Trophoblast cell (in vitro differentiated cells and primary cell): ENCODE results near the gene ADGRL1.
"Not testable (repeated sequence)": the region's sequence is repeated elsewhere in the genome, so short reads cannot be mapped to it uniquely, and the experiment has no call there.

Source experiments
- DNase-seq, 2 donors: peaks; one replicate each; pipeline ENCODE4 v3.0.0-alpha.2; 2016
- H2AFZ ChIP-seq: 2 replicates; pipeline ENCODE4 v1.6.1; 2013; ENCODE audit warnings: low read length, moderate library complexity, mild to moderate bottlenecking; ENCODE audit not compliant: insufficient read depth, poor library complexity
- H2AK5ac ChIP-seq: 2 replicates; pipeline ENCODE4 v1.6.1; 2013; ENCODE audit warnings: mild to moderate bottlenecking, low read length
- H2BK120ac ChIP-seq: 2 replicates; pipeline ENCODE4 v1.6.1; 2013; ENCODE audit warnings: low read length, mild to moderate bottlenecking, moderate library complexity; ENCODE audit not compliant: insufficient read depth, poor library complexity
- H2BK12ac ChIP-seq: 2 replicates; pipeline ENCODE4 v1.6.1; 2013; ENCODE audit warnings: mild to moderate bottlenecking, low read length, moderate library complexity
- H2BK5ac ChIP-seq: 2 replicates; pipeline ENCODE4 v1.6.1; 2013; ENCODE audit warnings: low read length, low read depth, moderate library complexity, mild to moderate bottlenecking; ENCODE audit not compliant: poor library complexity
- H3K14ac ChIP-seq: 2 replicates; pipeline ENCODE4 v1.6.1; 2013; ENCODE audit warnings: mild to moderate bottlenecking, low read length
- H3K18ac ChIP-seq: 2 replicates; pipeline ENCODE4 v1.6.1; 2013; ENCODE audit warnings: mild to moderate bottlenecking, low read length
- H3K23ac ChIP-seq: 2 replicates; pipeline ENCODE4 v1.6.1; 2013; ENCODE audit warnings: low read length
- H3K27ac ChIP-seq: 2 replicates; pipeline ENCODE4 v1.5.1; 2013; ENCODE audit warnings: low read depth, mild to moderate bottlenecking, inconsistent platforms, low read length, moderate library complexity
- H3K27me3 ChIP-seq: 2 replicates; pipeline ENCODE4 v1.6.1; 2013; ENCODE audit warnings: inconsistent platforms, mild to moderate bottlenecking, low read length, moderate library complexity; ENCODE audit not compliant: insufficient read depth
- H3K36me3 ChIP-seq, 2 experiments: 1 replicate in 1 of 2; 2 replicates in 1 of 2; pipeline ENCODE4 v1.6.1; 2013; ENCODE audit warnings: low read length in 2 of 2, mild to moderate bottlenecking in 2 of 2, moderate library complexity in 1 of 2; ENCODE audit not compliant: insufficient read depth in 2 of 2, control insufficient read depth in 1 of 2
- H3K4ac ChIP-seq: 2 replicates; pipeline ENCODE4 v1.6.1; 2013; ENCODE audit warnings: low read depth, mild to moderate bottlenecking, low read length, moderate library complexity
- H3K4me1 ChIP-seq, 2 experiments: 1 replicate in 1 of 2; 2 replicates in 1 of 2; pipeline ENCODE4 v1.6.1; 2013; ENCODE audit warnings: low read length in 2 of 2, mild to moderate bottlenecking in 2 of 2, moderate library complexity in 1 of 2; ENCODE audit not compliant: insufficient read depth in 2 of 2, control insufficient read depth in 1 of 2
- H3K4me2 ChIP-seq: 2 replicates; pipeline ENCODE4 v1.6.1; 2013; ENCODE audit warnings: inconsistent platforms, mild to moderate bottlenecking, low read length, moderate library complexity
- H3K4me3 ChIP-seq: 2 replicates; pipeline ENCODE4 v1.5.1; 2013; ENCODE audit warnings: mild to moderate bottlenecking, low read depth, low read length, inconsistent platforms
- H3K79me1 ChIP-seq: one replicate; pipeline ENCODE4 v1.6.1; 2013; ENCODE audit warnings: low read length
- H3K79me2 ChIP-seq: 2 replicates; pipeline ENCODE4 v1.6.1; 2013; ENCODE audit warnings: low read length, mild to moderate bottlenecking; ENCODE audit not compliant: control insufficient read depth, insufficient read depth, poor library complexity
- H3K9ac ChIP-seq: 2 replicates; pipeline ENCODE4 v1.6.1; 2013; ENCODE audit warnings: mild to moderate bottlenecking, low read length
- H3K9me3 ChIP-seq: 2 replicates; pipeline ENCODE4 v1.6.1; 2013; ENCODE audit warnings: low read depth, mild to moderate bottlenecking, control low read depth, inconsistent platforms, low read length; ENCODE audit not compliant: insufficient read depth
- H4K12ac ChIP-seq: 2 replicates; pipeline ENCODE4 v1.6.1; 2013; ENCODE audit warnings: low read depth, mild to moderate bottlenecking, low read length, moderate library complexity
- H4K8ac ChIP-seq: 2 replicates; pipeline ENCODE4 v1.6.1; 2013; ENCODE audit warnings: low read depth, mild to moderate bottlenecking, low read length, moderate library complexity
- H4K91ac ChIP-seq: one replicate; pipeline ENCODE4 v1.6.1; 2013; ENCODE audit warnings: low read depth, mild to moderate bottlenecking, low read length, moderate library complexity
- WGBS: extraction: QIAGEN DNeasy Blood & Tissue Kit; methylation state at CpG from one replicate; pipeline ENCODE4 v1.1.7; 2013; ENCODE audit warnings: missing lambda C conversion rate; ENCODE audit not compliant: insufficient read length, insufficient coverage; ENCODE audit errors: extremely low coverage; 5-methylcytosine and 5-hydroxymethylcytosine counted together

ADGRL1 gene

GRCh38 chr19:14243718-14244117, 37.7 kb upstream of the ADGRL1 start:
- H3K4me3 ChIP-seq, result not testable (repeated sequence)

GRCh38 chr19:14237014-14237941, 31.3 kb upstream of the ADGRL1 start:
- whole genome bisulfite sequencing, result no CpG with 5 or more reads among the region's 5 CpGs
- no peaks in the 10 kb centered on the region for H3K79me1 ChIP-seq
- no peaks in the 10 kb centered on the region for H3K79me2 ChIP-seq
- no peak overlapping the region for H3K4ac ChIP-seq
- H3K9ac ChIP-seq, result no peak overlapping the region
- no peaks in the 10 kb centered on the region for H3K36me3 ChIP-seq
- no peak overlapping the region for H2AK5ac ChIP-seq
- H4K91ac ChIP-seq, result no peak overlapping the region
- no peaks in the 10 kb centered on the region for H3K4me1 ChIP-seq
- no peak overlapping the region for H3K14ac ChIP-seq
- H2BK5ac ChIP-seq, result no peak overlapping the region
- no peak overlapping the region for H2BK12ac ChIP-seq
- no peak overlapping the region for H3K18ac ChIP-seq
- H2AFZ ChIP-seq, result no peak overlapping the region
- no peak overlapping the region for H3K4me2 ChIP-seq
- no peak overlapping the region for H4K8ac ChIP-seq
- H4K12ac ChIP-seq, result no peak overlapping the region
- H3K9me3 ChIP-seq, result peaks cover 2% of the 10 kb centered on the region
- H3K27me3 ChIP-seq, result no peaks in the 10 kb centered on the region
- H2BK120ac ChIP-seq, result no peak overlapping the region
- no peak overlapping the region for H3K4me3 ChIP-seq
- H3K23ac ChIP-seq, result no peak overlapping the region
- no peak for DNase-seq
- no peak overlapping the region for H3K27ac ChIP-seq

More at GRCh38 chr19:14243718-14244117, 37.7 kb upstream of the ADGRL1 start:
- H3K9ac ChIP-seq, H4K8ac ChIP-seq, H2BK120ac ChIP-seq, H4K91ac ChIP-seq, H2AFZ ChIP-seq, H3K4ac ChIP-seq, H4K12ac ChIP-seq, H3K4me2 ChIP-seq, H2AK5ac ChIP-seq, H3K18ac ChIP-seq, DNase-seq, H3K36me3 ChIP-seq, H3K27ac ChIP-seq, H3K9me3 ChIP-seq, H3K14ac ChIP-seq, H3K4me1 ChIP-seq, H3K79me2 ChIP-seq, H3K27me3 ChIP-seq, H2BK5ac ChIP-seq, H3K79me1 ChIP-seq, H3K23ac ChIP-seq, H2BK12ac ChIP-seq: not testable (repeated sequence)
- no CpG with 5 or more reads among the region's 12 CpGs for WGBS

- H3K9ac ChIP-seq, H3K27ac ChIP-seq, H2BK5ac ChIP-seq, H2AFZ ChIP-seq, H4K12ac ChIP-seq, H3K4ac ChIP-seq, H3K27me3 ChIP-seq, H4K91ac ChIP-seq, H3K4me3 ChIP-seq, H3K79me2 ChIP-seq, H3K36me3 ChIP-seq, H3K79me1 ChIP-seq, H2BK12ac ChIP-seq, H3K18ac ChIP-seq, H4K8ac ChIP-seq, H2AK5ac ChIP-seq, H3K4me1 ChIP-seq, H3K9me3 ChIP-seq, H3K14ac ChIP-seq, H3K23ac ChIP-seq, H2BK120ac ChIP-seq, DNase-seq, H3K4me2 ChIP-seq: not testable (repeated sequence)
- no CpG with 5 or more reads among the region's 4 CpGs for WGBS
These were observed 27.0 kb upstream of the ADGRL1 start for GRCh38 chr19:14232945-14233344.

GRCh38 chr19:14228446-14229071, 22.6 kb upstream of the ADGRL1 start:
- not testable (repeated sequence) for H2BK12ac ChIP-seq, H2BK5ac ChIP-seq, H2AK5ac ChIP-seq, H3K18ac ChIP-seq, H3K4ac ChIP-seq, H2AFZ ChIP-seq, H3K23ac ChIP-seq, H3K4me3 ChIP-seq, H3K4me2 ChIP-seq, H3K14ac ChIP-seq, H3K9me3 ChIP-seq, H2BK120ac ChIP-seq, H3K27ac ChIP-seq, H3K4me1 ChIP-seq, H3K27me3 ChIP-seq, H4K12ac ChIP-seq, H4K91ac ChIP-seq, H4K8ac ChIP-seq, H3K9ac ChIP-seq, DNase-seq, H3K79me1 ChIP-seq, H3K36me3 ChIP-seq, H3K79me2 ChIP-seq
- WGBS, result no CpG with 5 or more reads among the region's 17 CpGs
